WTC11 (cell line): Measurements from ENCODE around the gene ERVK3-1. TPM values are rescaled to one million over a fixed set of nuclear protein-coding genes. Genes with fewer than 3 reads are reported as not detected.

Experiments
- ATAC-seq: fragments of 200-7000 bp; cut with Tn5 transposase; 2 replicates; pipeline ENCODE4 v1.10.0; 2021; ENCODE audit warnings: mild to moderate bottlenecking, moderate library complexity
- CTCF ChIA-PET: fragments of 300-600 bp; sonication (Branson Sonifier 250); formaldehyde crosslinking; loops from one replicate; lab custom pipeline; 2021; ENCODE audit warnings: antibody characterized with exemption; lab: Charles Lee
- POLR2A ChIA-PET: fragments of 350-600 bp; sonication (Branson Sonifier 250); formaldehyde crosslinking; loops from one replicate; lab custom pipeline; 2021; ENCODE audit warnings: antibody characterized with exemption; lab: Charles Lee
- DNase-seq: peaks from one replicate; pipeline ENCODE4 v3.0.0; 2021; ENCODE audit warnings: low spot score
- H3K27ac Mint-ChIP-seq: 2 replicates; pipeline ENCODE4 v1.8.0; 2021; ENCODE audit warnings: mixed read lengths
- H3K27me3 Mint-ChIP-seq: 2 replicates; pipeline ENCODE4 v1.8.0; 2021; ENCODE audit warnings: low read depth, mild to moderate bottlenecking, moderate library complexity, mixed read lengths
- H3K36me3 Mint-ChIP-seq: 2 replicates; pipeline ENCODE4 v1.8.0; 2021; ENCODE audit warnings: mixed read lengths
- H3K4me1 Mint-ChIP-seq: 2 replicates; pipeline ENCODE4 v1.8.0; 2022; ENCODE audit warnings: mixed read lengths
- H3K4me3 Mint-ChIP-seq: 2 replicates; pipeline ENCODE4 v1.8.0; 2021; ENCODE audit warnings: mild to moderate bottlenecking, moderate library complexity, mixed read lengths
- H3K9me3 Mint-ChIP-seq: 2 replicates; pipeline ENCODE4 v1.8.0; 2021; ENCODE audit warnings: mixed read lengths
- CBFB ChIP-seq: sonication (generic); formaldehyde crosslinking; IDR thresholded peaks from 2 replicates; pipeline ENCODE4 v1.8.1; 2022; ENCODE audit warnings: mild to moderate bottlenecking, low read depth, missing genetic modification reagents
- ETV6 ChIP-seq: sonication (generic); formaldehyde crosslinking; IDR thresholded peaks from 2 replicates; pipeline ENCODE4 v1.8.1; 2022; ENCODE audit warnings: mild to moderate bottlenecking, missing genetic modification reagents
- FOXK1 ChIP-seq: sonication (generic); formaldehyde crosslinking; IDR thresholded peaks from 2 replicates; pipeline ENCODE4 v1.8.0; 2022; ENCODE audit warnings: mild to moderate bottlenecking, moderate library complexity, missing genetic modification reagents
- HMGA2 ChIP-seq: fragments of 250-450 bp; sonication (Bioruptor Pico); IDR thresholded peaks from 2 replicates; pipeline ENCODE4 v1.4.0; 2021; ENCODE audit warnings: mild to moderate bottlenecking, moderate library complexity
- JUN ChIP-seq: sonication (generic); formaldehyde crosslinking; IDR thresholded peaks from 2 replicates; pipeline ENCODE4 v1.8.0; 2023; ENCODE audit warnings: mild to moderate bottlenecking, missing genetic modification reagents
- MXD4 ChIP-seq: fragments of 250-450 bp; sonication (Bioruptor Pico); IDR thresholded peaks from 2 replicates; pipeline ENCODE4 v1.8.0; 2021; ENCODE audit warnings: mild to moderate bottlenecking, moderate library complexity, borderline replicate concordance
- PRRX2 ChIP-seq: fragments of 250-450 bp; sonication (Bioruptor Pico); IDR thresholded peaks from 2 replicates; pipeline ENCODE4 v1.8.0; 2021; ENCODE audit warnings: mild to moderate bottlenecking
- SMAD4 ChIP-seq: sonication (generic); formaldehyde crosslinking; IDR thresholded peaks from 2 replicates; pipeline ENCODE4 v1.8.0; 2022; ENCODE audit warnings: mild to moderate bottlenecking, missing genetic modification reagents
- TP53 ChIP-seq: sonication (generic); formaldehyde crosslinking; IDR thresholded peaks from 2 replicates; pipeline ENCODE4 v1.8.1; 2023; ENCODE audit warnings: mild to moderate bottlenecking, missing genetic modification reagents
- ZBTB21 ChIP-seq: sonication (generic); formaldehyde crosslinking; IDR thresholded peaks from 2 replicates; pipeline ENCODE4 v1.8.1; 2023; ENCODE audit warnings: mild to moderate bottlenecking, missing genetic modification reagents, borderline replicate concordance
- ZNF671 ChIP-seq: fragments of 250-450 bp; sonication (Bioruptor Pico); IDR thresholded peaks from 2 replicates; pipeline ENCODE4 v1.8.0; 2021; ENCODE audit warnings: mild to moderate bottlenecking
- total RNA-seq: library from RNA; stranded (reverse); gene quantifications from 3 replicates; pipeline ENCODE4 v1.2.3, GENCODE V29; 2021
- TF ChIP-seq, protein P1 (sequence below): sonication (generic); formaldehyde crosslinking; IDR thresholded peaks from 2 replicates; pipeline ENCODE4 v1.8.0; 2022; ENCODE audit warnings: mild to moderate bottlenecking, missing genetic modification reagents
- TF ChIP-seq, protein P2 (sequence below): sonication (generic); formaldehyde crosslinking; IDR thresholded peaks from 2 replicates; pipeline ENCODE4 v1.8.0; 2023; ENCODE audit warnings: missing genetic modification reagents
- TF ChIP-seq, protein P3 (sequence below): sonication (generic); formaldehyde crosslinking; IDR thresholded peaks from 2 replicates; pipeline ENCODE4 v1.8.1; 2022; ENCODE audit warnings: mild to moderate bottlenecking, missing genetic modification reagents, moderate library complexity, borderline replicate concordance
- TF ChIP-seq, protein P4 (sequence below): sonication (generic); formaldehyde crosslinking; IDR thresholded peaks from 2 replicates; pipeline ENCODE4 v1.8.1; 2023; ENCODE audit warnings: mild to moderate bottlenecking, missing genetic modification reagents
- TF ChIP-seq, protein P5 (sequence below): sonication (generic); formaldehyde crosslinking; conservative IDR thresholded peaks from 2 replicates; pipeline ENCODE4 v1.8.1; 2023; ENCODE audit warnings: mild to moderate bottlenecking, low read depth, missing genetic modification reagents, moderate library complexity
- TF ChIP-seq, protein P6 (sequence below): sonication (generic); formaldehyde crosslinking; IDR thresholded peaks from 2 replicates; pipeline ENCODE4 v1.8.0; 2022; ENCODE audit warnings: missing genetic modification reagents
- TF ChIP-seq, protein P7 (sequence below): fragments of 250-450 bp; sonication (Bioruptor Pico); IDR thresholded peaks from 2 replicates; pipeline ENCODE4 v1.9.0; 2021; ENCODE audit warnings: mild to moderate bottlenecking
- TF ChIP-seq, protein P8 (sequence below): sonication (generic); formaldehyde crosslinking; IDR thresholded peaks from 2 replicates; pipeline ENCODE4 v1.8.1; 2022; ENCODE audit warnings: missing genetic modification reagents, borderline replicate concordance

ERVK3-1 gene
- total RNA-seq, 1 experiment from 2014 or later: 26.0 TPM

DNA sequence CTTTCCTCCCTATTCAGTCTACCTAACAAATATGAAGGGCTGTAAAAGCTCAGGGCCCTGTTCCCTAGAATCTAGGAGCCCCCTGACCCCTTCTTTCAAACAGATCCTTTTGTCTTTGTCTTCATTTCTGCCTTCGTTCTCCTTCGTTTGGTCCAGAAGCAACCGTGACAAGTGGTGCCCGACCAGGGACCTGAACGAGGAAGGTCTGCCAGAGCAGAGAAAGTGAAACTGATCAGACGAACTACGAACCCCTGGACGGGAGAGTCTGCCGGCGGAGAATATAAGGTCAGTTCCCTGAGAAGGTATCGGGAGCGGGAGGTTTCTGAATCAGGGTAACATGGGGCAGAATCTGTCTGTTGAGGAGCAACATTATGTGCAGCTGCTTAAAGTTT, 751 bp downstream of the ERVK3-1 start (continued):
- TF ChIP-seq, protein P1, sequence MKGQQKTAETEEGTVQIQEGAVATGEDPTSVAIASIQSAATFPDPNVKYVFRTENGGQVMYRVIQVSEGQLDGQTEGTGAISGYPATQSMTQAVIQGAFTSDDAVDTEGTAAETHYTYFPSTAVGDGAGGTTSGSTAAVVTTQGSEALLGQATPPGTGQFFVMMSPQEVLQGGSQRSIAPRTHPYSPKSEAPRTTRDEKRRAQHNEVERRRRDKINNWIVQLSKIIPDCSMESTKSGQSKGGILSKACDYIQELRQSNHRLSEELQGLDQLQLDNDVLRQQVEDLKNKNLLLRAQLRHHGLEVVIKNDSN (CRISPR knock-in tag): no peak
- TF ChIP-seq, protein P2, sequence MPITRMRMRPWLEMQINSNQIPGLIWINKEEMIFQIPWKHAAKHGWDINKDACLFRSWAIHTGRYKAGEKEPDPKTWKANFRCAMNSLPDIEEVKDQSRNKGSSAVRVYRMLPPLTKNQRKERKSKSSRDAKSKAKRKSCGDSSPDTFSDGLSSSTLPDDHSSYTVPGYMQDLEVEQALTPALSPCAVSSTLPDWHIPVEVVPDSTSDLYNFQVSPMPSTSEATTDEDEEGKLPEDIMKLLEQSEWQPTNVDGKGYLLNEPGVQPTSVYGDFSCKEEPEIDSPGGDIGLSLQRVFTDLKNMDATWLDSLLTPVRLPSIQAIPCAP: no peak
- TF ChIP-seq MXD4: no peak
- TF ChIP-seq PRRX2 (CRISPR knock-in tag): no peak
- TF ChIP-seq, protein P3, sequence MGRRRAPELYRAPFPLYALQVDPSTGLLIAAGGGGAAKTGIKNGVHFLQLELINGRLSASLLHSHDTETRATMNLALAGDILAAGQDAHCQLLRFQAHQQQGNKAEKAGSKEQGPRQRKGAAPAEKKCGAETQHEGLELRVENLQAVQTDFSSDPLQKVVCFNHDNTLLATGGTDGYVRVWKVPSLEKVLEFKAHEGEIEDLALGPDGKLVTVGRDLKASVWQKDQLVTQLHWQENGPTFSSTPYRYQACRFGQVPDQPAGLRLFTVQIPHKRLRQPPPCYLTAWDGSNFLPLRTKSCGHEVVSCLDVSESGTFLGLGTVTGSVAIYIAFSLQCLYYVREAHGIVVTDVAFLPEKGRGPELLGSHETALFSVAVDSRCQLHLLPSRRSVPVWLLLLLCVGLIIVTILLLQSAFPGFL (CRISPR knock-in tag): no peak
- TF ChIP-seq, protein P4, sequence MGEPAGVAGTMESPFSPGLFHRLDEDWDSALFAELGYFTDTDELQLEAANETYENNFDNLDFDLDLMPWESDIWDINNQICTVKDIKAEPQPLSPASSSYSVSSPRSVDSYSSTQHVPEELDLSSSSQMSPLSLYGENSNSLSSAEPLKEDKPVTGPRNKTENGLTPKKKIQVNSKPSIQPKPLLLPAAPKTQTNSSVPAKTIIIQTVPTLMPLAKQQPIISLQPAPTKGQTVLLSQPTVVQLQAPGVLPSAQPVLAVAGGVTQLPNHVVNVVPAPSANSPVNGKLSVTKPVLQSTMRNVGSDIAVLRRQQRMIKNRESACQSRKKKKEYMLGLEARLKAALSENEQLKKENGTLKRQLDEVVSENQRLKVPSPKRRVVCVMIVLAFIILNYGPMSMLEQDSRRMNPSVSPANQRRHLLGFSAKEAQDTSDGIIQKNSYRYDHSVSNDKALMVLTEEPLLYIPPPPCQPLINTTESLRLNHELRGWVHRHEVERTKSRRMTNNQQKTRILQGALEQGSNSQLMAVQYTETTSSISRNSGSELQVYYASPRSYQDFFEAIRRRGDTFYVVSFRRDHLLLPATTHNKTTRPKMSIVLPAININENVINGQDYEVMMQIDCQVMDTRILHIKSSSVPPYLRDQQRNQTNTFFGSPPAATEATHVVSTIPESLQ (CRISPR knock-in tag): no peak
- TF ChIP-seq ETV6 (CRISPR knock-in tag): no peak
- TF ChIP-seq ZBTB21: no peak
- TF ChIP-seq FOXK1 (CRISPR knock-in tag): no peak

DNA sequence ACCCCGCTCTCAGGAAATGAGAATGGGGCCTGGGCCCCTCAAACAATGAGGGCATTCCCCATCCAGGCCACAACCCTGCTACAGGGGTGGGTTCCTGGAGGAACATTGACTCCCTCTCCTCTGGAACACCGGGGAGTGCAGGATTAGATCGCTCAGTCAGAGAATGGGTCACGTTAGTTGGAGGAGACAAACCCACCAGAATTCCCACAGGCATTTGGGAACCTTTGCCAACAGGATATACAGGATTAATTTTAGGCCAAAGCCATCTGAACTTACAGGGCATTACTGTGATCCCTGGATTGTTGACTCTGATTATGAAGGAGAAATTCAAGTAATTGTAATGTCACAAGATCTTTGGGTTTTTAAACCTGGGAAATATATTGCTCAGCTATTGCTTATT, 2.6 kb downstream of the ERVK3-1 start:
- Mint-ChIP-seq H3K27ac (no peak overlapping the region), H3K4me1 (peaks cover 22% of the 10 kb centered on the region), H3K27me3 (no peaks in the 10 kb centered on the region), H3K4me3 (no peak overlapping the region), H3K9me3 (no peaks in the 10 kb centered on the region), H3K36me3 (peaks cover 45% of the 10 kb centered on the region)
- ATAC-seq (no peak), DNase-seq (no peak)
- ChIA-PET POLR2A (no interaction called here), CTCF (no interaction called here)
- TF ChIP-seq SMAD4 (CRISPR knock-in tag) (no peak), HMGA2 (CRISPR knock-in tag) (no peak), JUN (CRISPR knock-in tag) (no peak), CBFB (CRISPR knock-in tag) (no peak), ZNF671 (CRISPR knock-in tag) (no peak), MXD4 (no peak), TP53 (CRISPR knock-in tag) (no peak)
- TF ChIP-seq, protein P4 (CRISPR knock-in tag): no peak
- TF ChIP-seq, protein P5, sequence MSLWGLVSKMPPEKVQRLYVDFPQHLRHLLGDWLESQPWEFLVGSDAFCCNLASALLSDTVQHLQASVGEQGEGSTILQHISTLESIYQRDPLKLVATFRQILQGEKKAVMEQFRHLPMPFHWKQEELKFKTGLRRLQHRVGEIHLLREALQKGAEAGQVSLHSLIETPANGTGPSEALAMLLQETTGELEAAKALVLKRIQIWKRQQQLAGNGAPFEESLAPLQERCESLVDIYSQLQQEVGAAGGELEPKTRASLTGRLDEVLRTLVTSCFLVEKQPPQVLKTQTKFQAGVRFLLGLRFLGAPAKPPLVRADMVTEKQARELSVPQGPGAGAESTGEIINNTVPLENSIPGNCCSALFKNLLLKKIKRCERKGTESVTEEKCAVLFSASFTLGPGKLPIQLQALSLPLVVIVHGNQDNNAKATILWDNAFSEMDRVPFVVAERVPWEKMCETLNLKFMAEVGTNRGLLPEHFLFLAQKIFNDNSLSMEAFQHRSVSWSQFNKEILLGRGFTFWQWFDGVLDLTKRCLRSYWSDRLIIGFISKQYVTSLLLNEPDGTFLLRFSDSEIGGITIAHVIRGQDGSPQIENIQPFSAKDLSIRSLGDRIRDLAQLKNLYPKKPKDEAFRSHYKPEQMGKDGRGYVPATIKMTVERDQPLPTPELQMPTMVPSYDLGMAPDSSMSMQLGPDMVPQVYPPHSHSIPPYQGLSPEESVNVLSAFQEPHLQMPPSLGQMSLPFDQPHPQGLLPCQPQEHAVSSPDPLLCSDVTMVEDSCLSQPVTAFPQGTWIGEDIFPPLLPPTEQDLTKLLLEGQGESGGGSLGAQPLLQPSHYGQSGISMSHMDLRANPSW (CRISPR knock-in tag): no peak
- TF ChIP-seq, protein P6, sequence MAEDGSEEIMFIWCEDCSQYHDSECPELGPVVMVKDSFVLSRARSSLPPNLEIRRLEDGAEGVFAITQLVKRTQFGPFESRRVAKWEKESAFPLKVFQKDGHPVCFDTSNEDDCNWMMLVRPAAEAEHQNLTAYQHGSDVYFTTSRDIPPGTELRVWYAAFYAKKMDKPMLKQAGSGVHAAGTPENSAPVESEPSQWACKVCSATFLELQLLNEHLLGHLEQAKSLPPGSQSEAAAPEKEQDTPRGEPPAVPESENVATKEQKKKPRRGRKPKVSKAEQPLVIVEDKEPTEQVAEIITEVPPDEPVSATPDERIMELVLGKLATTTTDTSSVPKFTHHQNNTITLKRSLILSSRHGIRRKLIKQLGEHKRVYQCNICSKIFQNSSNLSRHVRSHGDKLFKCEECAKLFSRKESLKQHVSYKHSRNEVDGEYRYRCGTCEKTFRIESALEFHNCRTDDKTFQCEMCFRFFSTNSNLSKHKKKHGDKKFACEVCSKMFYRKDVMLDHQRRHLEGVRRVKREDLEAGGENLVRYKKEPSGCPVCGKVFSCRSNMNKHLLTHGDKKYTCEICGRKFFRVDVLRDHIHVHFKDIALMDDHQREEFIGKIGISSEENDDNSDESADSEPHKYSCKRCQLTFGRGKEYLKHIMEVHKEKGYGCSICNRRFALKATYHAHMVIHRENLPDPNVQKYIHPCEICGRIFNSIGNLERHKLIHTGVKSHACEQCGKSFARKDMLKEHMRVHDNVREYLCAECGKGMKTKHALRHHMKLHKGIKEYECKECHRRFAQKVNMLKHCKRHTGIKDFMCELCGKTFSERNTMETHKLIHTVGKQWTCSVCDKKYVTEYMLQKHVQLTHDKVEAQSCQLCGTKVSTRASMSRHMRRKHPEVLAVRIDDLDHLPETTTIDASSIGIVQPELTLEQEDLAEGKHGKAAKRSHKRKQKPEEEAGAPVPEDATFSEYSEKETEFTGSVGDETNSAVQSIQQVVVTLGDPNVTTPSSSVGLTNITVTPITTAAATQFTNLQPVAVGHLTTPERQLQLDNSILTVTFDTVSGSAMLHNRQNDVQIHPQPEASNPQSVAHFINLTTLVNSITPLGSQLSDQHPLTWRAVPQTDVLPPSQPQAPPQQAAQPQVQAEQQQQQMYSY: no peak
- TF ChIP-seq, protein P7, sequence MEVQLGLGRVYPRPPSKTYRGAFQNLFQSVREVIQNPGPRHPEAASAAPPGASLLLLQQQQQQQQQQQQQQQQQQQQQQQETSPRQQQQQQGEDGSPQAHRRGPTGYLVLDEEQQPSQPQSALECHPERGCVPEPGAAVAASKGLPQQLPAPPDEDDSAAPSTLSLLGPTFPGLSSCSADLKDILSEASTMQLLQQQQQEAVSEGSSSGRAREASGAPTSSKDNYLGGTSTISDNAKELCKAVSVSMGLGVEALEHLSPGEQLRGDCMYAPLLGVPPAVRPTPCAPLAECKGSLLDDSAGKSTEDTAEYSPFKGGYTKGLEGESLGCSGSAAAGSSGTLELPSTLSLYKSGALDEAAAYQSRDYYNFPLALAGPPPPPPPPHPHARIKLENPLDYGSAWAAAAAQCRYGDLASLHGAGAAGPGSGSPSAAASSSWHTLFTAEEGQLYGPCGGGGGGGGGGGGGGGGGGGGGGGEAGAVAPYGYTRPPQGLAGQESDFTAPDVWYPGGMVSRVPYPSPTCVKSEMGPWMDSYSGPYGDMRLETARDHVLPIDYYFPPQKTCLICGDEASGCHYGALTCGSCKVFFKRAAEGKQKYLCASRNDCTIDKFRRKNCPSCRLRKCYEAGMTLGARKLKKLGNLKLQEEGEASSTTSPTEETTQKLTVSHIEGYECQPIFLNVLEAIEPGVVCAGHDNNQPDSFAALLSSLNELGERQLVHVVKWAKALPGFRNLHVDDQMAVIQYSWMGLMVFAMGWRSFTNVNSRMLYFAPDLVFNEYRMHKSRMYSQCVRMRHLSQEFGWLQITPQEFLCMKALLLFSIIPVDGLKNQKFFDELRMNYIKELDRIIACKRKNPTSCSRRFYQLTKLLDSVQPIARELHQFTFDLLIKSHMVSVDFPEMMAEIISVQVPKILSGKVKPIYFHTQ (CRISPR knock-in tag): no peak
- TF ChIP-seq, protein P8, sequence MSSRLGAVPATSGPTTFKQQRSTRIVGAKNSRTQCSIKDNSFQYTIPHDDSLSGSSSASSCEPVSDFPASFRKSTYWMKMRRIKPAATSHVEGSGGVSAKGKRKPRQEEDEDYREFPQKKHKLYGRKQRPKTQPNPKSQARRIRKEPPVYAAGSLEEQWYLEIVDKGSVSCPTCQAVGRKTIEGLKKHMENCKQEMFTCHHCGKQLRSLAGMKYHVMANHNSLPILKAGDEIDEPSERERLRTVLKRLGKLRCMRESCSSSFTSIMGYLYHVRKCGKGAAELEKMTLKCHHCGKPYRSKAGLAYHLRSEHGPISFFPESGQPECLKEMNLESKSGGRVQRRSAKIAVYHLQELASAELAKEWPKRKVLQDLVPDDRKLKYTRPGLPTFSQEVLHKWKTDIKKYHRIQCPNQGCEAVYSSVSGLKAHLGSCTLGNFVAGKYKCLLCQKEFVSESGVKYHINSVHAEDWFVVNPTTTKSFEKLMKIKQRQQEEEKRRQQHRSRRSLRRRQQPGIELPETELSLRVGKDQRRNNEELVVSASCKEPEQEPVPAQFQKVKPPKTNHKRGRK: no peak
